GM19468 (cell line): ENCODE data around the gene KIRREL2.
"Not testable (repeated sequence)": the region's sequence is repeated elsewhere in the genome, so short reads cannot be mapped to it uniquely, and the experiment has no call there.

Source experiments
- ATAC-seq: cut with Tn5 transposase; IDR thresholded peaks from one replicate; pipeline ENCODE4 v1.9.1; 2021; ENCODE audit warnings: mild to moderate bottlenecking, moderate library complexity, moderate number of reproducible peaks; ENCODE audit not compliant: unreplicated experiment; ENCODE audit errors: extremely low read depth

The KIRREL2 gene

DNA sequence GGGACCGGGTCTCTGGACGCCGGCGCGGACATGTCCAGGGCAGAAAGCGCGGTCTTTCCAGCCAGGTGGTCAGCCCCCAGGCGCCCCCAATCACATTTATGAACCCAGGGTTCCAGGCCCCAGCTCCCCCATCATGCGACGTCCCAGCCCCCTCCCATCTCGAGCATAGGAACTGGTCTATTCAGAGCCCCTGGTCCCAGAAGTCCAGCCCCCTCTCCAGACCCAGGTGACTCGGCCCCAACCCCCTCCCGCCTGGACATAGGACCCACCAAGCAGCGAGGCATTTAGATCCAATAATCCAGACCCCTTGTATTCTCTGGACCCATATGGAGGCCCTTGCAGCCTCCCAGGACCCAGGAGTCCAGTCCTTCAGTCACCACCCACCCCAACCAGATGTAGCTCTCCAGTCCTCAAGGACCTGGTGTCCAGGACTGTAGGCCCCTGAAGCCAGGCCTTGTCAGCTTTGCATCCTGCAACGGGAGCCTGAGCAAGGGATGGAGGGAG, 12.2 kb downstream of the KIRREL2 start:
- ATAC-seq = no peak

DNA sequence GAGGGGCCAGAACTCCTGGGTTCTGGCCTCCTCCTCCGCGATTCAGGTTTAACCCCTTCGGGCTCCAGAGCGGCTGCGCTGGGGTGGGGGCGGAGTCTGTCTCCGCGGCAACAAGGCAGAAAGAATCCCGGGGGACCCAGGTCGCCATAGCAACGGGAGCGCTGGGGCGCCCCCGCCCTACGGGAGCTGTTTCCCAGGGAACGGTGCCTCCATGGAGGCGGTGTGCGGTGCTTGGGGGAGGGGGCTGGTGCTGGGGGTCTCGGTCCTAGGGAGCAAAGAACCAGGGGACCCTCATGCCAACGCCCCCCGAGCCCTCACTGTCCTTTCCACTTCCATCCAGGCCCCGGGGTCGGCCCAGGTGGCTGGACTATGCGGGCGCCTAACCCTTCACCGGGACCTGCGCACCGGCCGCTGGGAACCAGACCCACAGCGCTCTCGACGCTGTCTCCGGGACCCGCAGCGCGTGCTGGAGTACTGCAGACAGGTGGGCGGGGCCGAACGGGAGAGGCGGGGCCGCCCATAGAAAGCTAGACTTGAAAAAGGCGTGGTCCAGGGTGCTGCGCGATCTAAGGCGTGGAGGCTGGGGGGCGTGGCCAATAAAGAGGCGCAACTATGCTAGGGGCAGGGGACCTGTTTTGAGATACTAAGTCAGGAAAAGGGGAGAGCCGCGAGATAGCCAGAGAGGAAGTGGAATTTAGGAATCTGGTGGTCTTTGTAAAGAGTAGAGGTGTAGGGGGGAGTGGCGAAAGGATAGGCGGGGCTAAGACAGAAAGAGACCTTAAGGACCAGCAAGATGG, 12.8 kb downstream of the KIRREL2 start:
- ATAC-seq = no peak

DNA sequence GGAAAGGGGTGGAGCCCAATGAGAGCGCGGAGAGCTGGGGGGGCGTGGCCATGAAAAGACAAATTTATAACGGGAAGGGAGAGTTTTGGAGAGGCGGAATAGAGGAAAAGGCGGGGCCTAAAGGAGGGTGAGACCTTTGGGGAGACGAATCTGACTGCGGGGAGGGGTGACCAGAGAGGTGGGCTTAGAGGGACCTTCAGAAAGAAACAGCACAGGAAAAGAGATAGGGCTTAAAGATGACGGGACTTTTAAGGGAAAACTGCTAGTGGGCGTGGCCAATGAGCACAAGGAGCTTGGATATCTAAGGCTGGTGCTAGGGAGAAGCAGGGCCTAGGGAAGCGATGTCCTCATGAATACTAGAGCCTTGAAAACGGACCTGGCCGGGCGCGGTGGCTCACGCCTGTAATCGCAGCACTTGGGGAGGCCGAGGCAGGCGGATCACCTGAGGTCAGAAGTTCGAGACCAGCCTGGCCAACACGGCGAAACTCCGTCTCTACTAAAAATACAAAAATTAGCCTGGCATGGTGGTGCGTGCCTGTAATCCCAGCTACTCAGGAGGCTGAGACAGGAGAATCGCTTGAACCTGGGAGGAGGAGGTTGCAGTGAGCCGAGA, 13.5 kb downstream of the KIRREL2 start:
- ATAC-seq = not testable (repeated sequence)

DNA sequence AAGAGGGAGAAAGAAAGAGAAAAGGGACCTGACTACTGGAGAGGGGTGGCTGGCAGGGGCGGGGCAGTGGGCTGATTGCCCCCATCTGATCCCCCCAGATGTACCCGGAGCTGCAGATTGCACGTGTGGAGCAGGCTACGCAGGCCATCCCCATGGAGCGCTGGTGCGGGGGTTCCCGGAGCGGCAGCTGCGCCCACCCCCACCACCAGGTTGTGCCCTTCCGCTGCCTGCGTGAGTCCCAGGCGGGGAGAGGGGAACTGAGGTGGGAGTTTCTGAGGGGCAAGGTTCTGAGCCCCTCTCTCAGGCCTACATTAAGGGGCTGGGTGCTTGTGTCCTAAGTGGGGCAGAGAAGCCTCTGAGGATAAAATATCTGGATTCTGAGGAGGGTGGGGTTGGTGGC, 14.1 kb downstream of the KIRREL2 start:
- no peak for ATAC-seq

DNA sequence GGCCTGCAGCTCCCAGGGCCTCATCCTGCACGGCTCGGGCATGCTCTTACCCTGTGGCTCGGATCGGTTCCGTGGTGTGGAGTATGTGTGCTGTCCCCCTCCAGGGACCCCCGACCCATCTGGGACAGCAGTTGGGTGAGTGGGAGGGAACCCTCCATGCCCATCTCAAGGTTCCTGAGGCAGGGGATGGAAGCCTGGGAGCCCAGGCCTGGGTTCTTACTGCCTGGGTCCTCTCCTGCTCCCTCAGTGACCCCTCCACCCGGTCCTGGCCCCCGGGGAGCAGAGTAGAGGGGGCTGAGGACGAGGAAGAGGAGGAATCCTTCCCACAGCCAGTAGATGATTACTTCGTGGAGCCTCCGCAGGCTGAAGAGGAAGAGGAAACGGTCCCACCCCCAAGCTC, 14.9 kb downstream of the KIRREL2 start:
- ATAC-seq = no peak

DNA sequence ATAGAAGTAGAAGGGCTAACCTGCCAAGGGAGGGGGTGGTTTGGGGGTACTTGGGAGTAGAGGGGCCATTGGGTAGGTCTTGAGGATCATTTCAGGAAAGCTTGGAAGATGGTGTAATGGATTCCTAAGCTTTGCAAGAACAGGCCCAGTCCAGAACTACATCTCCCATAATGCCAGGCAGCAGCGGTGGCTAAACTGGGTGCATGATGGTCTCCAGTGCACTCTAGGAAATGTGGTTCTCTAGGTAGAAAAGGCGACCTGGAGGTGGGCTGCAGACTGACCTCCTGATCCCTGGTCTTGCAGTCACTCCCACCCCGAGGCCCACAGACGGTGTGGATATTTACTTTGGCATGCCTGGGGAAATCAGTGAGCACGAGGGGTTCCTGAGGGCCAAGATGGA, 15.5 kb downstream of the KIRREL2 start:
- ATAC-seq = no peak

DNA sequence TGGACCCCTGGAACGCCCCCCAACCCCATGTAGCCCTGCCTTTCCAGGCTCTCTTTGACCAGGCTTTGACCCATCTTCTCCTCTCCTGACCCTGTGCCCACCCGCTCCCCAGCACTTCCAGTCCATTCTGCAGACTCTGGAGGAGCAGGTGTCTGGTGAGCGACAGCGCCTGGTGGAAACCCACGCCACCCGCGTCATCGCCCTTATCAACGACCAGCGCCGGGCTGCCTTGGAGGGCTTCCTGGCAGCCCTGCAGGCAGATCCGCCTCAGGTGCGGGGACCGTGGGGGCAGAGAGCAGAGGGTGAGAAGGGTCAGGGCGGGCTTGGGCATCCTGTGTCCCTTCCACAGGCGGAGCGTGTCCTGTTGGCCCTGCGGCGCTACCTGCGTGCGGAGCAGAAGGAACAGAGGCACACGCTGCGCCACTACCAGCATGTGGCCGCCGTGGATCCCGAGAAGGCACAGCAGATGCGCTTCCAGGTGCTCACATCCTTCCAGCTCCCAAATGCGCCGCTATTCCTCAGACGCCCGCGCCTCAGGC, 17.8 kb downstream of the KIRREL2 start:
- no peak for ATAC-seq

DNA sequence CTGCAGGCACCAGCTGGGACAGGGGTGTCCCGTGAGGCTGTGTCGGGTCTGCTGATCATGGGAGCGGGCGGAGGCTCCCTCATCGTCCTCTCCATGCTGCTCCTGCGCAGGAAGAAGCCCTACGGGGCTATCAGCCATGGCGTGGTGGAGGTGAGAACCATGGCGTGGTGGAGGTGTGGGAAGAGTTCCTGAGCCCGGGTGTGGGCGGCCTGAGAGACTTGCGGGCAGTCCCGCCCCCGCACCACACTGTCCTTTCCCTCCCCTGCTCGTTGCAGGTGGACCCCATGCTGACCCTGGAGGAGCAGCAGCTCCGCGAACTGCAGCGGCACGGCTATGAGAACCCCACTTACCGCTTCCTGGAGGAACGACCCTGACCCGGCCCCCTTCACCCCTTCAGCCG, 22.4 kb downstream of the KIRREL2 start:
- no peak for ATAC-seq

DNA sequence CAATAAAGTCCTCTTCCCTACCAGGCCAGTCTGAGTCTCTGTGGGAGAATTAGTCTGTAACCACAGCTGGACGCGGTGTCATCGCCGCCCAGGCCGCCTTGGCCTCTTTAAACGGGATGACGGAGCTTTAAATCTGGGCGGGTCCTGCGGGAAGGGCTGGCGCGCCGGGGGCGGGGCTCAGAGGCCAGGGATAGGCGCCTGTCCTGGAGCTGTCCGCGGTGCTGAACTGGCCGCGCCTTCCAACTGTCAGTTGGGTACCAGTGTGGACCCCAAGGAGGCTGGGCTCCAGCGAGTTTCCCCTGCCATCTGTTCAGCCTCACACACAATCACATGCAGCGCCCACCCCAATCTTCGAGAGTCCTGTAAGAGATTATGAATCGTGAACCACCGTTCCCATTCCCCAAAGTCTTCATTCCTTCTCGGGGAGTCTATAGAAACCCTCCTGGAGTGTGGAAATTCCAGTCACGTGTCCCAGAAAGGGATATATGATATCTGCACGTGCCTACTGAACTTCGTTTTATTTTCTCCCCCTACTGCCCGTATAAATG, 23.1 kb downstream of the KIRREL2 start:
- no peak for ATAC-seq

DNA sequence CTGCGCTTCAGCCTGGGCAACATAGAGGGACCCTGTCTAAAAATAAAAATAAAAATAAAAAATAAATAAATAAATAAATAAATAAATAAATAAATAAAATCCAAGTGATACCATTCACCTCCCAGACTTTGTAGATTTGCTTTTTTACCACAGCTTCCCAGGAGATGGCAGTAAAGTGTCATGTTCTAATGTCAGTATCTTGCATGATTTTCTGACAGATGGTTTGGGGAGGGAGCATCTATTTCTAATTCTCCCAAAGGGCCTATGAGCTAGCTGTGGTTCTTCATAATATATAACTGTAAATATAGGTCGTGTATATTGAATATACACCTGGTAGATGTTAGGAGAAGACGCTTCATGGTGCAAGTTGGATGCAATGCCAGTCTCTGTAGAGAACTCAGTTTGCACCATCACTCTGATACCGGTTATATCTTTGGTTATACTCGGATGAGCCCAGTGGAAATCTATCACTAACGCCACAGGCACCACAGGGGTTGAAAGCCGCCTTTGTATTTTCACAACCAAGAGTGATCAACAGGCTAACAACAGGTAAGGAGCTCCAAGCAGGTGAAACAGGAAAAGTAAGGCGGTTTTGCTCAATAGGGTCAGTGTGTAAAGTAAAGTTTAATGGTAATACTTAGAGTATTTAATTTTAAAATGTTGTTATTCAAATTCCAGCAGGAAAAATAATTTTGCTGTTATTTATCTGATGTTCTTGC, 25.6 kb downstream of the KIRREL2 start:
- ATAC-seq = no peak

DNA sequence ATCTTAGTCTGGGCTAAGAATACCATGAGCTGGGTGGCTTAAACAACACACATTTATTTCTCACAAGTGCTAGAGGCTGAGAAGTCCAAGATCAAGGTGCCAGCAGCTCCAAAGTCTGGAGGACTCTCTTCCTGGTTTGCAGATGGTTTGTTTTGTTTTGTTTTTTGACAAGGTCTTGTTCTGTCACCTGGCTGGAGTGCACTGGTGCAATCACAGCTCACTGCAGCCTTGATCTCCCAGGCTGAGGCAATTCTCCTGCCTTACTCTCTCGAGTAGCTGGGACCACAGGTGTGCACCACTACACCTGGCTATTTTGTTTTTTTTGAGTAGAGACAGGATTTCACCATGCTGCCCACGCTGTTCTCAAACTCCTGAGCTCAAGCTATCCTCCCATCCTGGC, 27.2 kb downstream of the KIRREL2 start:
- ATAC-seq = no peak

DNA sequence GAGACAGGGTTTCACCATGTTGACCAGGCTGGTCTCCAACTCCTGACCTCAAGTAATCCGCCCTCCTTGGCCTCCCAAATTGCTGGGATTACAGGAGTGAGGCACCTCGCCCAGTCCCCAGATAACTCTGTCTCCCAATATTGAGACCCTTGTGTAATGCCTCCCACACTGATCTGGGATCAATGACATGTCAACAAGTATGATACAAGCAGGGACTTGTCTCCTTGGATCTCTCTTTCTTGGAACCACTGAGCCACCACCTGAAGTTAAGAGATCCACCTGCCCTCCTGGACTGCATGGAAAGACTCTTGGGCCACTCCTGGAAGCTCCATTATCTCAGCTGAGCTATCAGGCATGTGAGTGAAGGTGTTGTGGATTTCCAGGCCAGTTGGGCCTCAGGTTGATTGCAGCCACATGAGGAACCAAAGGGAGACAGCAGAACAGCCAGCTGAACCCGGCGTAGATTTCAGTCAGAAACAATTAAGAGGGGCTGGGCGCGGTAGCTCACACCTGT, 28.6 kb downstream of the KIRREL2 start:
- ATAC-seq = no peak

DNA sequence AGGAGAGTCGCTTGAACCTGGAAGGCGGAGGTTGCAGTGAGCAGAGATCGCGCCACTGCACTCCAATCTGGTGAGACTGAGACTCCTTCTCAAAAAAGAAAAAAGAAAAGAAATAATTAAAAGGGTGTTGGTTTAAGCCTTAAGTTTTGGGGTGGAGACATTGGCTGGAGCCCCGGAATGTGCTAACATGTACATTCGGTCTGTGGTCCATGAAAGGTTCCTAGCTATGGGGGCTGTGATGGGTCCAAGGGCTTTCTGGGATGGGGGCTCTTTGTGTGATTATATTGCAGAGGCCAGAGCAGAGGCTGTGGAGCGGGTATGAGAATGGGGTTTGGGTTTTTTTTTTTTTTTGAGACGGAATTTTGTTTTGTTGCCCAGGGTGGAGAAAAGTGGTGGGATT, 29.2 kb downstream of the KIRREL2 start:
- no peak for ATAC-seq

DNA sequence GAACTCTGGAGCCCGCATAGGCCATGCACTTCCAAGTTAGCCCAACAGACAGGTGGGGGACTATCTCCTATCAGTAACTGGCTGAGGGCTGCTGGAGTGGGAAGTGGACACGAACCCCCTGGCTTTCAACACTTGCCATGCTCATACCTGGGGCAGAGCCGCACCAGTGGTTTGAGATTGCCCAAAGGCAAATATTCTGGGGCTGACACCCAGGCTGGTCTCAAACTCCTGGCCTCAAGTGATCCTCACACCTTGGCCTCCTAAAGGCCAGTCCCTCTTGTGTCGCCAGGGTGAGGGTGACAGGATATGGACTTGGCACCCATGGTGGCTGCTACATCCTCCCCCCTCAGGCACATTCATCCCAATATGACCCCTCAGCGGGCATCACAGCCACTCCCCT, 30.5 kb downstream of the KIRREL2 start:
- no peak for ATAC-seq

DNA sequence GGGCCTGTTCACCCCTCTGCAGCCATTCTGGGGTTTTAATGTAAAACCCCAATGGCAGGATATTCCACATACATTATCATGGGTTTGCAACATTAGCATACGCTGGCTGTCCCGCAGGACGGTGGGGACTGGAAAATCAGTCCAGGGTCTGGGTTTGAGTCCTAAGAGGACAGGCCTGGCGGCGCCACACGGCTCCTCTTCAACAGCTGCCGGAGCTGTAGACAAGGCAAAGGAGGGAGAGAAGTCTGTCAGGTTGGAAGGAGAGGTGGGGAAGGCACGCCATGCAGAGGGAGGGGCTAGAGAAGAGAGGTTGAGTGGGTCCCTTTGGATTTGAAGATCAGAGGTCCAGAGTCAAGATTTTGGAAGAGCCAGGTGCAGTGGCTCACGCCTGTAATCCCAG, 31.7 kb downstream of the KIRREL2 start:
- no peak for ATAC-seq

DNA sequence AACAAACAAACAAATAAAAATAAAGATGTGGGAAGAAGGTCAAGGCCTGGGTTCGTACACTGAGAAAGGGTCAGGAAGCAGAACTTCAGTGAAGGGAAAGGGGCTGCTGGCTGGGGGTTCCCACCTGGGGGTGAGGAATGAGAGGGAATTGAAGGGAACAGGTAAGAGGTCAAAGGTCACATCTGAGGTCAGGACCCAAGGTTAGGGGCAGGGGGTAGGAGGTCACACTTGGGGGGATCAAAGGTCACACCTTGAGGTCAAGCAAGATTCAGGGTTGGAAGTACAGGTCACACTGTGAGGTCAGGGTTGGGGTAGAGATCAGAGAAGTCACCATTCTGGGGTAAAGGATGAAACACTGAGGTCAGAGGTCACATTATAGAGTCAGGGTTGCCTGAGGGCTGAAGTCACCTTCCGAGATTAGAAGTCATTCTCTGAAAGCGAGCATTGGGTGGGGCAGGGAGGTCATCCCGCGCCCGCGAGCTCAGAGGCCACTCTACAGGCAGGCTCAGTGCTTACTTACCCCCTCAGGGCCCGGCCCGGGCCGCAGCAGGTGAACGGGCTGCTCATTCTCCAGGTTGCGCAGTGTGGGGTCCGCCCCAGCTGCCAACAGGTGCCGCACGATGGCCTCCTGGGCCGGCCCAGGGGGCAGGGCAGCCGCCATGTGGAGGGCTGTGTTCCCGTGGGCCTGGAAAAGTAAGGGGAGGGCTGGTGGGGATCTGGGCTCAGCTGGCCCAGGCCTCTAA, 32.8 kb downstream of the KIRREL2 start:
- ATAC-seq = no peak

DNA sequence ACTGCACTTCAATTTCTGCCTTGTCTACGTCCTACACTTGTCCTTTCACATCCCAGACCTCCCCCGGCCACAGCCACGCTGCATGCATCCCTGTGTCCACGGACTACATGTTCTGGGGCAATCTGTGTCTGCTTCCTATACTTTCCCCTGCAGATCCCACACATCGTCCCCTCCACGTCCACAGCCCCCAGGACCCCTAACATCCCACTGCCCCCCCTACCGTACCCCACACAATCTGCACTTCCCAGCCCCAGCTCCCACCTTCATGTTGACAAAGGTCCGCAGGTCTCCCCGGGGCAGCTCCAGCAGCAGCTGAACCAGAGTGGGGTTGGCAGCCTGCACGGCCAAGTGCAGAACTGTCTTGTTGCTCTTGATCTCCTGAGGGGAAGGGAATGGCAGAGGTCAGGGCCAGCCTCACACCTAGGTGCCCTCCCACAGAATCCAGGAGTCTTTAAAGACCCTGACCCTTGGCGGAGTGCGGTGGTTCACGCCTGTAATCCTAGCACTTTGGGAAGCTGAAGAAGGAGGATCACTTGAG, 33.5 kb downstream of the KIRREL2 start:
- ATAC-seq = no peak

DNA sequence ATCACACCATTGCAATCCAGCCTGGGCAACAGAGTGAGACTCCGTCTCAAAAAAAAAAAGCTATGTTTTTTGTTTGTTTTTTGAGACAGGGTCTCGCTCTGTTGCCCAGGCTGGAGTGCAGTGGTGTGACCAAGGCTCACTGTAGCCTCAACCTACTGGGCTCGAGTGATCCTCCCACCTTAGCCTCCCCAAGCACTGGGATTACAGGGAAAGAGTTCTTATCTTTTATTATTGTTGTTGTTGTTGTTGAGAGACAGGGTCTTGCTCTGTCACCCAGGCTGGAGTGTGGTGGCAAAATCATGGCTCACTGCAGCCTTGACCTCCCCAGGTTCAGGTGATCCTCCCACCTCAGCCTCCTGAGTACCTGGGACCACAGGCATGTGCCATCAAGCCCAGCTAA, 35.1 kb downstream of the KIRREL2 start:
- not testable (repeated sequence) for ATAC-seq

DNA sequence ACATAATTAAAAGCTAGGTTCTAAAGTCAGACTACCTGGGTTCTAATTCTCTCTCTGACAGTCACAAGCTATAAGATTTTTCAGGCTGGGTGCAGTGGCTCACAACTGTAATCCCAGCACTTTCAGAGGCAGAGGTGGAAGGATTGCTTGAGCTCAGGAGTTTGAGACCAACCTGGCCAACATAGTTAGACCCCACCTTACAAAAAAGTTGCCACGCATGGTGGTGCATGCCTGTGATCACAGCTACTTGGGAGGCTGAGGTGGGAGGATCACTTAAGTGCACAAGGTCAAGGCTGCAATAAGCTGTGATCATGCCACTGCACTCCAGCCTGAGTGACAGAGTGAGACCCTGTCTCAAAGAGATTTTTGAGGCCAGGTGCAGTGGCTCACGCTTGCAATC, 37.6 kb downstream of the KIRREL2 start:
- no peak for ATAC-seq
